Limb (tissue), 2 donors: ENCODE data around the gene OLIG3.

Source experiments
- DNase-seq, 2 donors: peaks; one replicate each; pipeline ENCODE4 v3.0.0-alpha.2; 2016; ENCODE audit errors: extremely low spot score in 2 of 2

The OLIG3 gene

GRCh38 chr6:137494281-137494987 lies at the start of gene OLIG3:
OLIG3 (minus strand) TSS chr6:137494394; CDS start chr6:137494170, 224 bp downstream.
- DNase-seq = peak in 1 of 2 donors; percentile 36

GRCh38 chr6:137543114-137543513 lies 48.9 kb upstream of the OLIG3 start:
- DNase-seq = no peak

GRCh38 chr6:137542713-137543112 lies 48.5 kb upstream of the OLIG3 start:
- DNase-seq = no peak

GRCh38 chr6:137541534-137542063 lies 47.4 kb upstream of the OLIG3 start:
- DNase-seq = no peak

- no peak for DNase-seq
Measured at GRCh38 chr6:137536104-137536773, 42.0 kb upstream of the OLIG3 start.

- no peak for DNase-seq
Measured at GRCh38 chr6:137531376-137532092, 37.3 kb upstream of the OLIG3 start.

GRCh38 chr6:137530404-137530803 lies 36.2 kb upstream of the OLIG3 start:
- DNase-seq = no peak

- DNase-seq = no peak
Measured at GRCh38 chr6:137522831-137523230, 28.6 kb upstream of the OLIG3 start.

GRCh38 chr6:137522198-137522798 lies 28.1 kb upstream of the OLIG3 start:
- DNase-seq = no peak

- DNase-seq = no peak
Measured at GRCh38 chr6:137520520-137520919, 26.3 kb upstream of the OLIG3 start.

- no peak for DNase-seq
Measured at GRCh38 chr6:137519629-137520176, 25.5 kb upstream of the OLIG3 start.

GRCh38 chr6:137518386-137518983 lies 24.3 kb upstream of the OLIG3 start:
- no peak for DNase-seq

- DNase-seq = no peak
Measured at GRCh38 chr6:137514418-137514817, 20.2 kb upstream of the OLIG3 start.

GRCh38 chr6:137512757-137513605 lies 18.8 kb upstream of the OLIG3 start:
- DNase-seq = no peak

- no peak for DNase-seq
Measured at GRCh38 chr6:137510923-137511322, 16.7 kb upstream of the OLIG3 start.

GRCh38 chr6:137498481-137499190 lies 4.4 kb upstream of the OLIG3 start:
- DNase-seq = no peak

GRCh38 chr6:137497721-137498463 lies 3.7 kb upstream of the OLIG3 start:
- DNase-seq = peak in 1 of 2 donors; percentile 47

- DNase-seq = peak in 1 of 2 donors; percentile 48
Measured at GRCh38 chr6:137496909-137497720, 2.9 kb upstream of the OLIG3 start.
